Parathyroid adenoma (tissue), 2 donors: ENCODE results near the gene MRM2.

Experiments used
- H2AFZ ChIP-seq: fragments of 300-600 bp; sonication (generic); one replicate; pipeline ENCODE4 v1.7.0; 2017; ENCODE audit warnings: antibody characterized with exemption, mild to moderate bottlenecking
- H3K27ac ChIP-seq: fragments of 300-600 bp; sonication (generic); one replicate; pipeline ENCODE4 v1.7.0; 2017
- H3K27me3 ChIP-seq: fragments of 300-600 bp; sonication (generic); one replicate; pipeline ENCODE4 v1.7.0; 2017; ENCODE audit warnings: low read length; ENCODE audit not compliant: control insufficient read depth, insufficient read depth
- H3K36me3 ChIP-seq: fragments of 300-600 bp; sonication (generic); one replicate; pipeline ENCODE4 v1.7.0; 2017; ENCODE audit warnings: low read length; ENCODE audit not compliant: control insufficient read depth, insufficient read depth
- H3K4me1 ChIP-seq: fragments of 300-600 bp; sonication (generic); one replicate; pipeline ENCODE4 v1.7.0; 2017; ENCODE audit warnings: control low read depth
- H3K4me2 ChIP-seq: fragments of 300-600 bp; sonication (generic); one replicate; pipeline ENCODE4 v1.7.0; 2017; ENCODE audit warnings: low read length
- H3K4me3 ChIP-seq: fragments of 300-600 bp; sonication (generic); one replicate; pipeline ENCODE4 v1.7.0; 2017; ENCODE audit warnings: low read depth, low read length
- H3K79me2 ChIP-seq: fragments of 300-600 bp; sonication (generic); one replicate; pipeline ENCODE4 v1.7.0; 2017; ENCODE audit warnings: control low read depth
- H3K9ac ChIP-seq: fragments of 300-600 bp; sonication (generic); one replicate; pipeline ENCODE4 v1.7.0; 2017; ENCODE audit warnings: mild to moderate bottlenecking
- H3K9me3 ChIP-seq: fragments of 300-600 bp; sonication (generic); one replicate; pipeline ENCODE4 v1.7.0; 2017; ENCODE audit warnings: low read length; ENCODE audit not compliant: control insufficient read depth
- CTCF ChIP-seq: fragments of 300-600 bp; sonication (generic); IDR thresholded peaks from one replicate; pipeline ENCODE4 v1.7.0; 2017; ENCODE audit warnings: antibody characterized with exemption, mild to moderate bottlenecking
- donor health status: primary hyperparathyroidism.

Gene MRM2

DNA sequence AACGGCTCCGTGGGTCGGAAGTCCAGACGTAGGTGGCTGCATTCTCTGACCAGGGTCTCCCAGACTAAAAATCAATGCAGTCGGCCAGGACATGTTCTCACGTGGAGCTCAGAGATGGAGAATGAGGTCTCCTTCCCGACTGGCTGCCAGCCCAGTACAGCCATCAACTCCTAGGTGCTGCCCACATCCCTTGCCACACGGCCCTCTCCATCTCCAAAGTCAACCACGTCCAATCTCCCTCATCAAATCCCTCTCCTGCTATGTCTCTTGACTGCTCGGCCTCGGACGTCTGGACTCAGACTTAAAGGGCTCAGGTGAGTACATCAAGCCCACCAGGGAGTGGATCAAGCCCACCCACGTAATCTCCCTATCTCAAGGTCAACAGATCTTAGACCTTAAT, 16.2 kb downstream of the MRM2 start:
- no peak overlapping the region for H3K4me2 ChIP-seq
- no peaks in the 10 kb centered on the region for H3K36me3 ChIP-seq
- H3K79me2 ChIP-seq: peaks cover 20% of the 10 kb centered on the region
- no peak overlapping the region for H2AFZ ChIP-seq
- no peak overlapping the region for H3K4me3 ChIP-seq
- no peaks in the 10 kb centered on the region for H3K9me3 ChIP-seq
- H3K9ac ChIP-seq: no peak overlapping the region
- H3K27me3 ChIP-seq: no peaks in the 10 kb centered on the region
- TF ChIP-seq CTCF: no peak
- no peaks in the 10 kb centered on the region for H3K4me1 ChIP-seq
- H3K27ac ChIP-seq: no peak overlapping the region

DNA sequence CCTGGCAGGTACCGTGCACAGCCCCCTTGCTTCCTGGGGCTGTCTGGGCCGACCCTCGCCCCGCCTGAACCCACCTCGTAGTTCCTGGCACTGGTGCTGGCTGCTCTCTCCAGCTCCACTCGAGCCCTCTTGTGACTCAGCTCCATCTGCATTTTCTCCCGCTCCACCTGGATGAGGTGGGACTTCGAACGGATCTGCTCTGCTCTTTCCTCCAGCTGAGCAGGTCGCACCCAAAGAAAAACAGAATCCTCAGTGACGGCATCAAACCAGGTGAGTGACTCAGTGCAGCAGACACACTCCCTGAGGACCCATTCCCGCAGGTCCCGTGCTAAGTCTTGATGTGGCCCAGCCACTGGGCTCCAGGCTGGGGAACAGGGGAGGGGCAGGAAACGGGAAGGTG, 16.7 kb downstream of the MRM2 start:
- Histone ChIP-seq H3K4me1 (no peaks in the 10 kb centered on the region), H3K79me2 (peaks cover 15% of the 10 kb centered on the region), H3K4me2 (no peak overlapping the region), H3K27me3 (no peaks in the 10 kb centered on the region), H3K9ac (no peak overlapping the region), H3K36me3 (no peaks in the 10 kb centered on the region), H2AFZ (no peak overlapping the region), H3K27ac (no peak overlapping the region), H3K4me3 (no peak overlapping the region), H3K9me3 (no peaks in the 10 kb centered on the region)
- no peak for TF ChIP-seq CTCF

GRCh38 chr7:2224934-2225333, 17.1 kb downstream of the MRM2 start:
- Histone ChIP-seq H3K27me3 (no peaks in the 10 kb centered on the region), H3K36me3 (no peaks in the 10 kb centered on the region), H3K9me3 (no peaks in the 10 kb centered on the region), H3K4me2 (no peak overlapping the region), H2AFZ (no peak overlapping the region), H3K27ac (no peak overlapping the region), H3K4me3 (no peak overlapping the region), H3K9ac (no peak overlapping the region), H3K4me1 (no peaks in the 10 kb centered on the region), H3K79me2 (peaks cover 13% of the 10 kb centered on the region)
- TF ChIP-seq CTCF: no peak

DNA sequence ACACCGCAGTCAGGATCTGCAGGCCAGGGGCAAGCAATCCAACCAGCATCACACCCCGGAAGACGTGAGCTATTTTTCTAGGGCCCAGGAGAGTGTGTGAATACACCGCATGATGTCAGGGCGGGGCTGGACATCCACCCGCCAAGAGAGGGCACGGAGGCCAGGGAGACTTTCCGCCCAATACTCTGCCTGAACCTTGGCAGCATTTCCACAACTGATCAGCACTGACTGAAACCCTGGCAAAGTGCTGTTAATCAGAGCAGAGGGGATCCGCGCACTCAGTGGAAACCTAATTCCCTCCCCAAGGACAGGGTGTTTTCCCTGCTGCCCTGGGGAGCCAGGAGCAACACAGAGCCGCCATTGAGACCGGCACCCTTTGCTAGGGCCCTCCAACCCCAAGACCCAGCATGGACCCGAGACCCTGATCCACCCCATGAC, 17.5 kb downstream of the MRM2 start:
- H3K27ac ChIP-seq: no peak overlapping the region
- H3K4me1 ChIP-seq: no peaks in the 10 kb centered on the region
- peaks cover 10% of the 10 kb centered on the region for H3K79me2 ChIP-seq
- no peak for TF ChIP-seq CTCF
- no peak overlapping the region for H3K9ac ChIP-seq
- no peak overlapping the region for H3K4me3 ChIP-seq
- H3K9me3 ChIP-seq: no peaks in the 10 kb centered on the region
- no peaks in the 10 kb centered on the region for H3K27me3 ChIP-seq
- H3K36me3 ChIP-seq: no peaks in the 10 kb centered on the region
- H3K4me2 ChIP-seq: no peak overlapping the region
- no peak overlapping the region for H2AFZ ChIP-seq

- Histone ChIP-seq H3K9me3 (no peaks in the 10 kb centered on the region), H3K27me3 (no peaks in the 10 kb centered on the region), H3K79me2 (peaks cover 9% of the 10 kb centered on the region), H3K4me2 (no peak overlapping the region), H3K27ac (no peak overlapping the region), H3K4me3 (no peak overlapping the region), H3K9ac (no peak overlapping the region), H3K4me1 (no peaks in the 10 kb centered on the region), H2AFZ (no peak overlapping the region), H3K36me3 (no peaks in the 10 kb centered on the region)
- TF ChIP-seq CTCF: no peak
Measured at GRCh38 chr7:2223321-2223720, 18.7 kb downstream of the MRM2 start.
